Fibroblast of the conjunctiva (primary cell): Measurements from ENCODE around the gene LRCOL1.

Experiments
- DNase-seq: peaks from one replicate; pipeline ENCODE4 v3.0.0-alpha.2; 2010; ENCODE audit warnings: low read depth

Gene LRCOL1

GRCh38 chr12:132635076-132635955 lies 24.9 kb upstream of the LRCOL1 start:
- no peak for DNase-seq

DNA sequence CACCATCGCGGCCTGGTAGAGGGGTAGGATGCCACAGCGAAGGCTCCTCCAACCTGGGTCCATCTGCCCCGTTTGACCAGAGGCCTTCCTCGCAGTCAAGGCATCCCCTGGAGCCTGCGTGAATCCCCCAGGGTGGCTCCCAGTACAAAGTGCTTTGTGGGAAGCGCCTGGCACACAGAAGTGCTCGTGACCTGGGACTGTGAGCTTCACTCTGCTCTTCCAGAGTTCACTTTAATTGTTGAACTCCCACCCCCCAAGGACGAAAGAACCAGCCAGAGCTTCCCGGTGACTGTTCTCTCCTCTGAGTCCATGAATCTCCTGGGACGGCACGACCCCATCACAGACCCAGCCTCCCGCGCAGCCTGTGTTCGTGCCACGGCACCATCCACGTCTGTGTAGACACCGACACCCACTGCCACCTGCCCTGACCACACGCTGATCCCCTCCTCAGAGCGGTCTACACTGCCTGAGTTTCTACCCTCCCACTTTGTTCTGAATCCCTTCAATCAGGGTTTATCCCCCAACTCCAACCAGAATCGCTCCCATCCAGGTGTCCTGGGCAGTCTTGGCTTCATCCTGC lies 24.1 kb upstream of the LRCOL1 start:
- DNase-seq = no peak

- no peak for DNase-seq
Observed at GRCh38 chr12:132633901-132634300, 23.5 kb upstream of the LRCOL1 start.

DNA sequence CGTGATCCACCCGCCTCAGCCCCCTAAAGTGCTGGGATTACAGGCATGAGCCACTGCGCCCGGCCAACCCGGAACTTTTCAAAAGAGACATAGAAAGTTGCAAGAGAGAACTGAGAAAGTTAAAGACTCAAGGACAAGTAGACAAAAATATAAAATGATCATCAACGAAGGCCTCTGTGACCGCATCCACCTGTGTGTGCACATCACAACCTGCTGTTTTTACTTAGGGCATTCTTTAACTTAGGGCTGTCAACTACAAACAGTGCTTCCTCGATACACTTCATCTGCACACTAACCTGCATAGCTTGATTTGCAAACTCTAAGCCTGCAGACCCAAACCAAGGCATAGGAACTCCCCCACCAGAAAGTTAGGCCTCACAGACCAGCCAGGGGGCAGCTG lies 23.0 kb upstream of the LRCOL1 start:
- no peak for DNase-seq

DNA sequence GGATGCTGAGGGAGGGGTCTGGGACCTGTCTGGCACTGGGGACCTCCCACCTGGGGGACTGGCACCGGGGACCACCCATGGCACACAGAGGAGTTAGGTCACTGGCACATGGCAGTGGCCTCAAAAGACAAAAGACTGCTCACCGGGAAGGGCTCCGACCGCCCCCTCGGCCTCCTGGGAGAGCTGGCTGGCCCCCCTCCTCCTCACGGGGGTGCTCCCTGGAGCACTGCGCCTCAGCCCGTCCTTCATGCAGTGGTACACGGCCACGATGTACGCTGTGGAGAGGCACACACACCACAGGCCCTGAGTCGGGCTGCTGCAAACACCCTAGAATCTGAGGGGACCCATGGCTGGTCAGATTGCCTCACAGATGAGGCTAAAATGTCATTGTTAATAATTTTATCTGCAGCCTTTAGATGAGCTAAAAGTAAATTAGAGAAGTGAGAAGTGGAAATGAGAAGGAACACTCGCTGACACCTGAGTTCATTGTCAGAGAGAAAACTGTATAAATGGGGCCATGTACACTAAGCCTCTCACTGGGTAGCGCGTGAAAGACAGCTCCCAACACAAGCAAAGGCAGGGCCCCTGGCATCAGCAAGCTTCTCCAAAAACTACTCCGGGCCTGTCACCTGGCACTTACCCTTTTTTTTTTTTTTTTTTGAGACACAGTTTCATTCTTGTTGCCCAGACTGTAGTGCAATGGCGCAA lies 22.3 kb upstream of the LRCOL1 start:
- no peak for DNase-seq

DNA sequence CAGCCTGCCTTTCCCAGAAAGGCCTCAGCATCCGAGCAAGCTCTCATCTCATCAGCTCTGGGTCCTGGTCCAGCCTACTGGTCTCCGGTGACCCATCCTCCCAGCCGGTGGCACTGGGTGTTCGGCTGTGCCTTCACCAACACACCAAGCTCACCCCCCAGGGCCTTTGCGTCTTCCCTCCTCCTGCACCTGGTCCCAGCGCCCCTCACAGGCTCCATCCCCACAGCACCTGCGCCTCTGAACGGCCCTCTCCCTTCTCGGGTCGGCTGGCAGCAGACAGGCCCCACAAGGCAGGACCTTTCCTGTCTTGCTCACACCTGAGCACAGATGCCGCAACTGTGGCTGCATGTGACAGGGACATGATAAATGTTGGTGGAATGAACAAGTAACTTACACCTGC lies 21.3 kb upstream of the LRCOL1 start:
- no peak for DNase-seq

DNA sequence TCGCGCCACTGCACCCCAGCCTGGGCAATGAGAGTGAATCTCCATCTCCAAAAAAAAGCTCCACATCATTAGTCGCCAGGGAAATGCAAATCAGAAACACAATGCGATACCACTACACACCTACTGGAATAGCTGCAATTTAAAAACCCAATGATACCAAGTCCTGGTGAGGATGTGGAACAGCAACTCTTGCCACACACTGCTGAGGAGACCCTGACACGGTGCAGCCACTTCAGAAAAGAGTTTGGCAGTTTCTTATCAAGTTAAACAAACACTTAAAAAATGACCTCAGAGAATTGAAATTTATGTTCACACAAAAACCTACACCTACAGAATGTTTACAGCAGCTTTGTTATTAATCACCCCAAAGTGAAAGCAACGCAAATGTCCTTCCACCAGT lies 20.3 kb upstream of the LRCOL1 start:
- no peak for DNase-seq

DNA sequence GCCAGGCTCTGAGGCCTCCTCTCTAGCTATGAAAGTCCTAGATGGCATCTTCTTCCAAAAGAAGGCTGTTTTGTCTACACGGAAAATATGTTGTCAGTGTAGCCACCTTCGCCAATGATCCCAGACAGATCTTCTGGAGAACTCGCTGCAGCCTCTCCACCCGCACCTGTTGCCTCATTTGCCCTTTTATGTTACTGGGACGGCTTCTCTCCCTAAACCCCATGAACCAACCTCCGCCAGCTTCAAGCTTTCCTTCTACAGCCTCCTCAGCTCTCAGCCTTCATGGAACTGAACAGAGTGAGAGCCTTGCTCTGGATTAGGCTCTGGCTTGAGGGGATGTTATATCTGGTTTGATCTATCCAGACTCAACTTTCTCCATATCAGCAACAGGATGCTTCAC lies 18.9 kb upstream of the LRCOL1 start:
- DNase-seq = no peak

DNA sequence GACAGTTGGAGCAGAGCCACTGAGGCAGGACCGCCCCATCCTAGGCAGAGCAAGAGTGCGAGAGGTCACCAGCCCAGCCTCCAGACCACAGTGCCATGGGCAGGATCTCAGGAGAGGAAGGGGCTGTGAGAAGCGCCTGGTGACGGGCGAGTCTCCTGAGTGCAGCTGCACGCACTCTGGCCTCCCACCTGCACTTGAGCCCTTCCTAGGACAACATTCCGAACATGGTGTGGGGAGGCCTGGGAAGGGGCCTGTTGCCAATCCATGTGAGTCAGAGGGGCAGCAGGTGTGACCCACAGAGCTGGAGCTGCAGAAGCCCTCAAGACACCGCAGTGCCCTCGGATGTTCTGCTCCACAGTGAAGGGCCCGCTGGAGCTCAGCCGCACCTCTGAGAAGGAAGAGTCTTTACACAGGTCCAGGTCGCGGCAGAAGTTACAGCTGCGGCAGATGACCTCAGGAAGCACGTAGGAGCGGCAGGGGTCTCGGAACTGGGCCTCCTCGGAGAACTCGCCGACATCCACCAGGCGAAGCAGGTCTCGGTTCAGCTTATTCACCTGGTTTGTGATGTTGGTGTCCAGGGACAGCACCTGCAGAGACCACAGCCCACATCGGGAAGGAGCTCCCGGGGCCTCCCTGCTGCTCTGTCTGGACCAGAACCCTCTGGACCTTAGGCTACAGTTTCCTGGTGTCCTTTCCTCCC lies 15.5 kb upstream of the LRCOL1 start:
- DNase-seq = no peak

DNA sequence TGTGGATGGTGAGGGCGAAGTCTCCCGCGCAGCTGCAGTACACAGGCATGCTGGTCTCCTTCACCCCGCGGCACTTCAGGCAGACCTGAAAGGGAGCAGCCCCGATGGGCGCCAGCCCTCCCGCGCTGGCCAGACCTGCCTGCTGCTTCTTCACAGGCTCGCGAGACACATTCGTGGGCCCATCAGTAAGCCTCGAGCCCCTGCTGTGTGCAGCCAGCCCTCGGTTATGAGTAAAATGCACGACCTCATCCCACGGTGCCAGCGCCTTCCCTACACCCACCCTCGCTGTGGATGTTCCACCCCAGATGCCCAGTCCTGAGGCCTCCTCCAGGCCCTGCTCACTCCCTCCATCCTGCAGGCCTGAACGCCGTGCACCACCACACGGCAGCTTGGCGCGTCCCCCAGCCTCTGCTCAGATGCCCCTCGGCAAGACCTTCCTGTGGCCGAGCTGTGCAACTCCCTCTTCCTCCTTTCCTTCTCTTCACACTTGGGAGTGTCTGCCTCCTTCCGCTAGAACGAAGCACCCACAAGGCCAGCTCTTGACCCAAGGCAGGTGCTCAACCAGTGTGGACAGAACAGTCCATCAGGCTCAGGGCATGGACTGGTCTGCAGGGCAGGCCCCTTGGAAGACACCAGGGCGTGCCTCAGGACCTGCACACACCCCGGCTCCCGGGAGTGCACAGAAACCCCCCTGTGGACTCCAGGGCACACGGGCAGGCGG lies 14.7 kb upstream of the LRCOL1 start:
- DNase-seq = no peak

DNA sequence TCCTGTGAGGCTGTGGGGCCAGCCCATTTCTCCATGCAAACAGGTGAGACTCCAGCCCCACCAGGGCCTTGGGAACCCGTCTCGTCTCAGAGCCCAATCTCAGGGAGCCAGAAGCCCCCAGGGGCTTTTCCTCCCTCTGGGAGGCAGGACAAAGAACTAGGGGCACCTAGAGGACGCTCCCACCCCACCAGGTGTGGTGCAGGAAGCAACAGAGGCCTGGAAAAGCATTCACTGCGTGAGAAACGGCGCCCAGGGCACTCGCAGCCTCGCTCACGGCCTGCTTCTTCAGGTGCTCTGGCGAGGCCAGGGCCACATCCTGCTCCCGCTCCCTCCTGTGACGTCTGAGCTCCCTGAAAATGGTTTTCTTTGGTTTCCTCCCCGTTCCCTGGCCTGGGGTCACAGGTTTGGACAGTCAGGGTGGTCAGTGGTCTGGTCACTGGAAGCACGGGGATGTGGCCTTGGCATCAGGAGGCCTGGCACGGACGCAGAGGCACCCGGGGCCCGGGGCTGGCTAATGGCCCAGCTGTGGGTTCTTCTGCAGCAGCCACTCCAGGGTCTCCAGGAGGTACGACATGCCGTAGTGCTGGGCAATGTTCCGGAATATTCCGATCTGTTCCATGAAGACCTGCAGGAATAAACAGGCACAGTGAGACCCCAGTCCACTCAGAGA lies 13.9 kb upstream of the LRCOL1 start:
- no peak for DNase-seq

DNA sequence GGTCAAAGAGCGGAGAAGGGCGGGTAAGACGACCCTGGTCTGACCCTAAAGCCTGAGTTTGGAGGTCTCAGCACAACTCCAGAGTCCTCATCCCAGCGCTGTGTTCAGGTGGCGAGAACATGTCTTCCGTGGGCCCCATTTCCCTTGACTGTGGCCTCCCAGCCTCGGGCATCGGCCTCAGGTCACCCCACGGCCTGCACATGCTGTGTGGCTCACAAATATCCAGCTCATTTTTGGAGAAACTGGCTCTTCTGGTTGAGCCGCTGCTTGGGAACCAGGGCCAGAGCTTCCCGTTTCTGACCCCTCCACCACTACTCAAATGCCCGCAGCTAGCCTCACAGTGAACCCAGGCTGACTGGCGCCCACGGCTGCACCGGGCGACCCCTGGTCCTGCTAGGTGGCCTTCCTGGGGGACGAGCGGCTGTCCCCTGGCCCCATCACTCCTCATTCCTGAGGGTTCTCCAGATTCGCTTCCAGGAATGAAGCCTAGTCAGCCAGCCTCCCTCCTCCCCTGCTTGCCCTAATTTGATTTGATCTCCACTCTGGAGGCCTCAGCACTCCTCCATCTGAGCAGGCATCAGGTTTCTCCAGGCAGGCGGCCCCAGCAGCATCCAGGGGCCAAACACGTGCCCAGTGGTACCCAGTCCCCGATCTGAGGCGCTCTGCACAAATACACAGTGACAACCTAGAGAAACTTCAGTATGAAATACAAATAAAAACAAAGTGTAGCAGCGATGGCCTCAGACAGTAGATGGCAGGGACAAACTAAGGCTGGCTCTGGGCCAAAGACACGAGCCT lies 12.9 kb upstream of the LRCOL1 start:
- no peak for DNase-seq

DNA sequence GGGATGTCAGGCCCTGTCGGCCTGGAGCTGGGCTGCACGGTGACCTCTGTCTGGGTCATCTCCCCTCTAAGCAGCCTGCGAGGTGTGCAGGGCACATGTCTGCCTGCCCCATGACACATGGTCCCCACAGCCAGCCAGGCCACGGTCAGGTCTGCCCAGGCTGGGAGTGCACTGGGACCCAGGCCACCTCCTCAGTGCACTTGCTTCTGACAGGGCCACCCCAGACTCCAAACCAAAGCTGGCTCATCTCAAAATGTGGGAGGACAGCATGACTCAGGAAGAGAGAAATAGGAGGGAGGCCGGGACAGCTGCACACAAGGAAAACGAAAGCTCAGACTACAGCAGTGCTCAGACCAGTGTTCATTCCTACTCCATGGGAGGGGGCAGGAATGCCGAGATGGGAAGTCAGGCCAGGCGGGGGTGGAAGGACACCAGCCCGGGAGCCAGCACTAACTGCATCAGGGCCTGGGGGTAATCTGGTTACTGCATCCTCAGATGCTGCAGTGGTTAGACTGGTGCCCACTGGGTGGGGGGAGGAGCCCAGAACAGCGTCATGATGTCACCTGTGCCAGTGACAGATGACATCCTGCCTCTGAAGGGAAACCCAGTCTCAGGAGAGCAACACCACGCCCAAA lies 12.2 kb upstream of the LRCOL1 start:
- DNase-seq = peak; percentile 37

- no peak for DNase-seq
Observed at GRCh38 chr12:132621657-132622435, 11.5 kb upstream of the LRCOL1 start.

- DNase-seq = no peak
Observed at GRCh38 chr12:132620899-132621656, 10.7 kb upstream of the LRCOL1 start.

- DNase-seq = no peak
Observed at GRCh38 chr12:132620113-132620898, 9.9 kb upstream of the LRCOL1 start.

GRCh38 chr12:132619386-132620112 lies 9.2 kb upstream of the LRCOL1 start:
- no peak for DNase-seq
